G401 (cell line): ENCODE measurements around the gene CDC42SE1. TPM values are rescaled to one million over a fixed set of nuclear protein-coding genes. Genes with fewer than 3 reads are reported as not detected.

ENCODE experiments used
- DNase-seq: peaks from one replicate; pipeline ENCODE4 v3.0.0-alpha.2; 2015; ENCODE audit warnings: low spot score
- in situ Hi-C: cut with HindIII; loops from 2 replicates; pipeline ENCODE4 v1.10.0; 2016; ENCODE audit warnings: low sequenced_read_pairs, mixed read lengths
- total RNA-seq: library from RNA; depleted of rRNA; stranded (reverse); fragments of >200 nt; shearing (Covaris generic); gene quantifications from 2 replicates; pipeline ENCODE4 v1.2.3, GENCODE V29; 2014; rRNA removed

Gene CDC42SE1
- total RNA-seq, 1 experiment from 2014 or later, result 84.6 TPM

- in situ Hi-C loops, result no loop called here
- no peak for DNase-seq
Observed at GRCh38 chr1:151011154-151011850, 48.1 kb downstream of the CDC42SE1 start.

GRCh38 chr1:151010346-151010726 is 49.1 kb downstream of the CDC42SE1 start:
- in situ Hi-C loops, result no loop called here

GRCh38 chr1:151009674-151010345 is 49.6 kb downstream of the CDC42SE1 start:
- in situ Hi-C loops, result no loop called here
- DNase-seq, result no peak

More at GRCh38 chr1:151010346-151010726, 49.1 kb downstream of the CDC42SE1 start:
- no peak for DNase-seq

- in situ Hi-C loops, result no loop called here
- no peak for DNase-seq
Observed at GRCh38 chr1:151009206-151009587, 50.2 kb downstream of the CDC42SE1 start.

DNA sequence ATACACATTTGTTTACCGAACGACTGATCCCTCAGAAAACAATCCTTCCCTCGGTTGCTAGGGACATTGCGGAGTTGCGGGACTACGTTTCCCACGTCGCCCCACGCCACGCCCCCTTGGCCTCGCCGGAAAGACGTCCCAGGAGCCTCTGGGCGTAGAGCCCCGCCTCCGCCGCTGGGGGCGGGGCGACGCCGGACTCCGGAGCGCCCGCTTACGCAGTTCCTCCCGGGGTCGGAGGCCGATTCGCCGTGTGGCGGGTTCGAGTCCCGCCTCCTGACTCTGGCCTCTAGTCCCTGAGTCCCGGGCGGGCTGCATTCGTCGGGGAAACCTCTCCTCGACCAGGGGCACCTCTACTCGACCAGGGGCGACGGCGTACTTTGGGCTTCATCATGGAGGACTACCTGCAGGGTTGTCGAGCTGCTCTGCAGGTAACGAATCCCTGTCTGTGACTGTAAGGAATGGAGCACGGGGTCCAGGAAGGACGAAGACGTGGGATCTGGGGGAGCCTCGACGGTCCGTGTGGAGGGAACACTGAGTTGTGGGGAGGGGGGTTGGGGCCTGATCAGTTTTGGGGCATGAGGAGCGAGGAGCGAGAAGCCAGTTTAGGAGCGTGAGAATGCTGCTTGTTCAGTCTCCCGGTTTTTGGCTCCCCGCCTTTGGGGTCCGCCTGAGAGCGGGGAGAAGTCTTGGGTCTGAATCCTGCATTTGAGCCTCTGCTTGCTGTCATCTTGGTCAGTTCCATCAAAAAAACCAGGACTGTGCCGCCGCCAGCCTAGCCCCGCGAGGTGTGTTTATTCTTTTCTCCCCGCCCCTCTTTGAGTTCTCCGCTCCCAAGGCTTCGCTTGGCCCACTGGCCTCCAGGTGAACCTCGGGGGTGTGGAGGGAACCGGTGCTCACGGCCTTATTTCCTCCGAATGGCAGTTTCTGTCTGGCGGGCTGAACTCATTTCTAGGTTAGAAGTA is 50.9 kb downstream of the CDC42SE1 start, which contains the start of gene PRUNE1:
PRUNE1 (plus strand) TSS at position 206 of the 962 bp plus-strand sequence; CDS start at position 390, 184 bp downstream.
- in situ Hi-C loops, result no loop called here
- DNase-seq, result peak; percentile 96

- no peak for DNase-seq
- in situ Hi-C loops, result no loop called here
Observed at GRCh38 chr1:151007853-151008243, 51.6 kb downstream of the CDC42SE1 start.

- in situ Hi-C loops, result no loop called here
- DNase-seq, result peak; percentile 95
Observed at GRCh38 chr1:151006327-151007052, 52.9 kb downstream of the CDC42SE1 start, which contains the start of gene MINDY1. MINDY1 (minus strand) TSS chr1:151006902; CDS start chr1:151002617, 4,285 bp downstream.

DNA sequence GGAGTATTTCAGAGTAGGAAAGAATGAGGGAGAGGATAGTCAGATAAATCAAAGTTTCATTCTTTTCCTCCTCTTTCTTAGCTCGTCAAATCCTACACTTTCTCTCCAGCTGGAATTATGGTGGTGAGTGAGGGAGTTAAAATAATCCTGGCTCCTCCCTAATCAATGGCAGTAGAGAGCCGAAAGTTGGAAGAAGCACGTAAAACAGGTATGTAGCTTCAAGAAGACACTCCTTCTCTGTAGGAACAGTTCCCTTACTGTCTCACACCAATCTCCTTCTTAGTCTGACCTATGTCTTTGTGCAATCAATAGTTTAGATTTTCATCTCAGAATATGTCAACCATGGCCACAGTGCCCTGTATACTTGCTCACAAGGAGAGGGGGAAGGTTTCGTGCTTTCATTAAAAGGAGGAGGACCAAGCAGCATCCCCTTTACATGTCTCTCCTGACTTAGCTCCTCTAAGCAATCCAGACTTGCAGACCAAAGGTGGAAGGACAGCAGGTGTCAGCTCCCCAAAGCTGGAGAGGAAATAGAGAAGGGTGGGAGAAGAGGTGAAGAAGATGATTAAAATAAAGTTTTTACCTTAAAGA is 53.6 kb downstream of the CDC42SE1 start:
- in situ Hi-C loops, result no loop called here
- DNase-seq, result peak; percentile 64

DNA sequence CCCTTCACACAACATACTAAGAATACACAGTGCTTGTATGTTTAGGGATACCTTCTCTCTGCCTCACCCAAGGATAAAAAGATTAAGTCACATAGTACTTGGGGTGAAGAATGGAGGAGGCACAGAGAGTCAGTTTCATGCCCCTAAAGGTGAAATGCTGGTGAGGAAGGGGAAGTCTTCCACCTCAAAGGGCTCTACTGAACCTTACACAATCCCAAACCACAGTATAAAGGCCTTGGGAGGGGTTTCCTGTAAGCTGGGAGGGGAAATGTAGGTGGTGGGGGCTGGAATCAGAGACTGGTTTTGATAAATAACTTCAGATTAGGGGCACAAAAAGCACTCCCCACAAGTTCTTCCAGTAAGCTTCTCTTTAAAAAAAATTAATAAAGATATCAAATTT is 56.2 kb downstream of the CDC42SE1 start:
- in situ Hi-C loops, result no loop called here
- no peak for DNase-seq

GRCh38 chr1:151002611-151003010 is 56.8 kb downstream of the CDC42SE1 start:
- in situ Hi-C loops, result no loop called here
- DNase-seq, result no peak

DNA sequence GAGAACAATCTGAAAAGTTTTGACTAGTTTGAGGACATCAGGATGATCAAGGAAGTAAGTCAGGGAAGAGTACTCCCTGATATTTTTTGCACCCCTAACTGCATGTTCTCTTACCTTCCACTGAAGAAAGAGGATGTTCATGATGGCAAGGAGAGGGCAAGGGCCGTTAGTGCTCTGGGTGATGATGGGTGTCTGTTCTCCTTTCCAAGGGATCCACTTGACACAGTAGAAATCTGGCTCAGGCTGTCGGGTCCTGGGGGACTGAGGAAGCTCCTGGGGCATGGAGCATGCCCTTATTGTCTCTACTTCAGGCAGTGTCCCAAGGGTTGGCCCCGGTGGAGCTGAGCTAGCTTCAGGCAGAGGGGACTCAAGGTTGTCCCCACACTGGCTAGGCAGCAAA is 57.4 kb downstream of the CDC42SE1 start:
- in situ Hi-C loops, result no loop called here
- DNase-seq, result no peak

GRCh38 chr1:151001602-151002001 is 57.8 kb downstream of the CDC42SE1 start:
- in situ Hi-C loops, result no loop called here
- DNase-seq, result peak; percentile 36

Other genes starting within 250 kb of the CDC42SE1 start
- 16.7 and 24.9 TPM in 2 replicates for gene ARNT, start 183.0 kb downstream of the CDC42SE1 start, total RNA-seq
- gene CTXND2, start 172.5 kb downstream of the CDC42SE1 start, total RNA-seq, result not detected in 2 replicates
- 28.2 and 33.5 TPM in 2 replicates for gene SETDB1, start 133.3 kb downstream of the CDC42SE1 start, total RNA-seq
- gene CERS2, start 84.8 kb downstream of the CDC42SE1 start, total RNA-seq, result 38.3 and 68.8 TPM in 2 replicates
- 2.7 and 3.6 TPM in 2 replicates for gene ANXA9, start 77.3 kb downstream of the CDC42SE1 start, total RNA-seq
- 8.1 and 12.7 TPM in 2 replicates for gene MINDY1, start 52.7 kb downstream of the CDC42SE1 start, total RNA-seq
- gene PRUNE1, start 51.2 kb downstream of the CDC42SE1 start, total RNA-seq, result 9.4 and 12.0 TPM in 2 replicates
- not detected in 2 replicates for gene BNIPL, start 23.0 kb downstream of the CDC42SE1 start, total RNA-seq
- gene C1orf56, start 11.9 kb downstream of the CDC42SE1 start, total RNA-seq, result 0.07 TPM in 1 of 2 replicates, not detected in the other
- 8.1 and 11.0 TPM in 2 replicates for gene MLLT11, start 775 bp upstream of the CDC42SE1 start, total RNA-seq
- gene GABPB2, start 11.1 kb upstream of the CDC42SE1 start, total RNA-seq, result 4.6 and 7.8 TPM in 2 replicates
- 2.0 TPM in 2 replicates for gene SEMA6C, start 87.0 kb upstream of the CDC42SE1 start, total RNA-seq
- not detected in 2 replicates for gene TNFAIP8L2, start 97.0 kb upstream of the CDC42SE1 start, total RNA-seq
- gene LYSMD1, start 106.3 kb upstream of the CDC42SE1 start, total RNA-seq, result 6.2 and 8.9 TPM in 2 replicates
- 44.3 and 57.7 TPM in 2 replicates for gene SCNM1, start 106.5 kb upstream of the CDC42SE1 start, total RNA-seq
- gene TMOD4, start 116.4 kb upstream of the CDC42SE1 start, total RNA-seq, result not detected in 2 replicates
- gene VPS72, start 130.6 kb upstream of the CDC42SE1 start, total RNA-seq, result 71.9 and 80.9 TPM in 2 replicates
- gene PIP5K1A, start 138.9 kb upstream of the CDC42SE1 start, total RNA-seq, result 39.1 and 60.1 TPM in 2 replicates
- 242 and 285 TPM in 2 replicates for gene PSMD4, start 195.1 kb upstream of the CDC42SE1 start, total RNA-seq
- 14.6 and 20.3 TPM in 2 replicates for gene ZNF687, start 222.7 kb upstream of the CDC42SE1 start, total RNA-seq